Nephron progenitor cell (in vitro differentiated cells): ENCODE results near the gene CRTC1.

Experiments used
- DNase-seq: peaks from one replicate; pipeline ENCODE4 v3.0.0; 2021
- H3K27ac Mint-ChIP-seq: 2 replicates; pipeline ENCODE4 v1.8.0; 2021; ENCODE audit warnings: mild to moderate bottlenecking, moderate library complexity, mixed read lengths
- H3K27me3 Mint-ChIP-seq: 2 replicates; pipeline ENCODE4 v1.8.0; 2021; ENCODE audit warnings: mild to moderate bottlenecking, low read depth, mixed read lengths; ENCODE audit not compliant: poor library complexity
- H3K36me3 Mint-ChIP-seq: 2 replicates; pipeline ENCODE4 v1.8.0; 2021; ENCODE audit warnings: low read depth, mixed read lengths
- H3K4me1 Mint-ChIP-seq: 2 replicates; pipeline ENCODE4 v1.8.0; 2021; ENCODE audit warnings: mixed read lengths
- H3K4me3 Mint-ChIP-seq: 2 replicates; pipeline ENCODE4 v1.8.0; 2021; ENCODE audit warnings: mild to moderate bottlenecking, moderate library complexity, mixed read lengths
- H3K9me3 Mint-ChIP-seq: 2 replicates; pipeline ENCODE4 v1.8.0; 2021; ENCODE audit warnings: mild to moderate bottlenecking, moderate library complexity, mixed read lengths
- CTCF ChIP-seq: fragments of 200-600 bp; sonication (generic); IDR thresholded peaks from 2 replicates; pipeline ENCODE4 v1.5.0; 2021; ENCODE audit warnings: antibody characterized with exemption

Gene CRTC1

GRCh38 chr19:18683109-18683957 is at the start of gene CRTC1:
CRTC1 (plus strand) TSS chr19:18683680; CDS start chr19:18683703, 23 bp downstream.
- Mint-ChIP-seq H3K4me1 (peaks cover 30% of the 10 kb centered on the region), H3K36me3 (no peaks in the 10 kb centered on the region), H3K4me3 (peak within 1 kb of the TSS; percentile 88), H3K27ac (no peak within 1 kb of the TSS), H3K27me3 (peaks cover 7% of the 10 kb centered on the region), H3K9me3 (no peaks in the 10 kb centered on the region)
- peak; percentile 94 for DNase-seq
- no peak for TF ChIP-seq CTCF

- TF ChIP-seq CTCF, result no peak
- Mint-ChIP-seq H3K36me3 (no peaks in the 10 kb centered on the region), H3K9me3 (no peaks in the 10 kb centered on the region), H3K4me3 (no peak overlapping the region), H3K27me3 (peaks cover 9% of the 10 kb centered on the region), H3K4me1 (peaks cover 31% of the 10 kb centered on the region), H3K27ac (no peak overlapping the region)
- no peak for DNase-seq
Observed at GRCh38 chr19:18634612-18635297, 48.7 kb upstream of the CRTC1 start.

GRCh38 chr19:18635831-18636182 is 47.7 kb upstream of the CRTC1 start:
- TF ChIP-seq CTCF, result no peak
- no peaks in the 10 kb centered on the region for H3K36me3 Mint-ChIP-seq
- peaks cover 28% of the 10 kb centered on the region for H3K4me1 Mint-ChIP-seq
- H3K27me3 Mint-ChIP-seq, result peaks cover 6% of the 10 kb centered on the region
- DNase-seq, result no peak
- peak overlapping the region; percentile 86 for H3K4me3 Mint-ChIP-seq
- no peak overlapping the region for H3K27ac Mint-ChIP-seq
- H3K9me3 Mint-ChIP-seq, result no peaks in the 10 kb centered on the region

GRCh38 chr19:18636183-18636968 is 47.1 kb upstream of the CRTC1 start:
- Mint-ChIP-seq H3K4me3 (peak overlapping the region; percentile 86), H3K4me1 (peaks cover 28% of the 10 kb centered on the region), H3K27me3 (peaks cover 6% of the 10 kb centered on the region), H3K36me3 (no peaks in the 10 kb centered on the region), H3K27ac (peak overlapping the region; percentile 29), H3K9me3 (no peaks in the 10 kb centered on the region)
- DNase-seq, result peak; percentile 100
- no peak for TF ChIP-seq CTCF

GRCh38 chr19:18636969-18637629 is 46.4 kb upstream of the CRTC1 start, which contains the start of gene KLHL26:
KLHL26 (plus strand) TSS chr19:18637028; CDS start chr19:18637055, 27 bp downstream.
- peaks cover 28% of the 10 kb centered on the region for H3K4me1 Mint-ChIP-seq
- peaks cover 6% of the 10 kb centered on the region for H3K27me3 Mint-ChIP-seq
- H3K4me3 Mint-ChIP-seq, result peak within 1 kb of the TSS; percentile 86
- H3K36me3 Mint-ChIP-seq, result no peaks in the 10 kb centered on the region
- no peaks in the 10 kb centered on the region for H3K9me3 Mint-ChIP-seq
- peak within 1 kb of the TSS; percentile 29 for H3K27ac Mint-ChIP-seq
- no peak for DNase-seq
- no peak for TF ChIP-seq CTCF
